ENCODE results near the gene MAZ. TPM values are rescaled to one million over a fixed set of nuclear protein-coding genes. Genes with fewer than 3 reads are reported as not detected.
A peak's percentile ranks its signal among the peaks of the same experiment; 100 is the strongest.

The MAZ gene
- total and polyA plus RNA-seq, 2 of the 13 experiments (the other 11 are each of a cell fraction or from before 2014, with no cell fraction given): 203 to 277 TPM

- TF ChIP-seq ZNF784 (CRISPR knock-in tag; IDR thresholded peaks at IDR 0.05; ENCODE audit: borderline replicate concordance): peak; percentile 22; the same call in 1 of the 2 replicates
- TF ChIP-seq NAIF1 (CRISPR knock-in tag; IDR thresholded peaks at IDR 0.05; ENCODE audit: borderline replicate concordance): no peak
- no peak for TF ChIP-seq ZBTB3 (CRISPR knock-in tag; IDR thresholded peaks at IDR 0.05; ENCODE audit: borderline replicate concordance, low read depth)
- TF ChIP-seq PRDM10 (CRISPR knock-in tag; IDR thresholded peaks at IDR 0.05; ENCODE audit: low read depth): no peak
- no peak for TF ChIP-seq FOXK1 (CRISPR knock-in tag; IDR thresholded peaks at IDR 0.05; ENCODE audit: borderline replicate concordance, low read depth)
- peak; percentile 49; the same call in 1 of the 2 replicates for TF ChIP-seq ZFY (CRISPR knock-in tag; IDR thresholded peaks at IDR 0.05)
- TF ChIP-seq HNF4A (CRISPR knock-in tag; IDR thresholded peaks at IDR 0.05): no peak
- no peak for TF ChIP-seq FOSL1 (CRISPR knock-in tag; IDR thresholded peaks at IDR 0.05; ENCODE audit: borderline replicate concordance)
- TF ChIP-seq NONO (IDR thresholded peaks at IDR 0.05): no peak
- TF ChIP-seq NONO (CRISPR knock-in tag; conservative IDR thresholded peaks at IDR 0.05): peak; percentile 89
- TF ChIP-seq THRA (CRISPR knock-in tag; IDR thresholded peaks at IDR 0.05; ENCODE audit: borderline replicate concordance): peak; percentile 39; the same call in 1 of the 2 replicates
- TF ChIP-seq NFIC (IDR thresholded peaks at IDR 0.05; ENCODE audit: low read length): no peak
- TF ChIP-seq ZNF550 (CRISPR knock-in tag; IDR thresholded peaks at IDR 0.05; ENCODE audit: borderline replicate concordance): no peak
- 0 out of 2 replicates have a peak, but pooled peaks have one; percentile 53 for TF ChIP-seq ZMYM2 (CRISPR knock-in tag; IDR thresholded peaks at IDR 0.05)
- TF ChIP-seq TMF1 (CRISPR knock-in tag; IDR thresholded peaks at IDR 0.05; ENCODE audit: low read depth): no peak
- no peak for TF ChIP-seq SP140L (CRISPR knock-in tag; IDR thresholded peaks at IDR 0.05; ENCODE audit: borderline replicate concordance)
- no peak for TF ChIP-seq MYNN (CRISPR knock-in tag; IDR thresholded peaks at IDR 0.05; ENCODE audit: low read depth)
- TF ChIP-seq ZBTB42 (CRISPR knock-in tag; IDR thresholded peaks at IDR 0.05): no peak
- TF ChIP-seq PCBP2 (optimal IDR thresholded peaks at IDR 0.05; ENCODE audit: low read depth, low read length, poor library complexity, severe bottlenecking): no peak
- TF ChIP-seq TFDP2 (CRISPR knock-in tag; IDR thresholded peaks at IDR 0.05): no peak
- TF ChIP-seq ZNF629 (CRISPR knock-in tag; conservative IDR thresholded peaks at IDR 0.05): no peak
Observed at GRCh38 chr16:29811170-29811895, 5.0 kb downstream of the MAZ start (continued).

Measured in HepG2 (cell line).